GM18526 (cell line): ENCODE measurements around the gene LTC4S.

Experiments
- POLR2A ChIP-seq: IDR thresholded peaks from 3 replicates; pipeline ENCODE4 v1.6.1; 2011; ENCODE audit not compliant: insufficient read length; ENCODE audit errors: extremely low read depth

Gene LTC4S

DNA sequence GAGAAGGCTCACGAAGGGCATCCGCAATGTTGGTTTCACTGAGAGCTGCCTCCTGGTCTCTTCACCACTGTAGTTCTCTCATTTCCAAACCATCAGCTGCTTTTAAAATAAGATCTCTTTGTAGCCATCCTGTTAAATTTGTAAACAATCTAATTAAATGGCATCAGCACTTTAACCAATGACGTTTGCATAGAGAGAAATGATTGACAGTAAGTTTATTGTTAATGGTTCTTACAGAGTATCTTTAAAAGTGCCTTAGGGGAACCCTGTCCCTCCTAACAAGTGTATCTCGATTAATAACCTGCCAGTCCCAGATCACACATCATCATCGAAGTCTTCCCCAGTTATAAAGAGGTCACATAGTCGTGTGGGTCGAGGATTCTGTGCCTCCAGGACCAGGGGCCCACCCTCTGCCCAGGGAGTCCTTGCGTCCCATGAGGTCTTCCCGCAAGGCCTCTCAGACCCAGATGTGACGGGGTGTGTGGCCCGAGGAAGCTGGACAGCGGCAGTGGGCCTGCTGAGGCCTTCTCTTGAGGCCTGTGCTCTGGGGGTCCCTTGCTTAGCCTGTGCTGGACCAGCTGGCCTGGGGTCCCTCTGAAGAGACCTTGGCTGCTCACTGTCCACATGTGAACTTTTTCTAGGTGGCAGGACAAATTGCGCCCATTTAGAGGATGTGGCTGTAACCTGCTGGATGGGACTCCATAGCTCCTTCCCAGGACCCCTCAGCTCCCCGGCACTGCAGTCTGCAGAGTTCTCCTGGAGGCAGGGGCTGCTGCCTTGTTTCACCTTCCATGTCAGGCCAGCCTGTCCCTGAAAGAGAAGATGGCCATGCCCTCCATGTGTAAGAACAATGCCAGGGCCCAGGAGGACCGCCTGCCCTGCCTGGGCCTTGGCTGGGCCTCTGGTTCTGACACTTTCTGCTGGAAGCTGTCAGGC lies 43.6 kb downstream of the LTC4S start:
- TF ChIP-seq POLR2A, result no peak

DNA sequence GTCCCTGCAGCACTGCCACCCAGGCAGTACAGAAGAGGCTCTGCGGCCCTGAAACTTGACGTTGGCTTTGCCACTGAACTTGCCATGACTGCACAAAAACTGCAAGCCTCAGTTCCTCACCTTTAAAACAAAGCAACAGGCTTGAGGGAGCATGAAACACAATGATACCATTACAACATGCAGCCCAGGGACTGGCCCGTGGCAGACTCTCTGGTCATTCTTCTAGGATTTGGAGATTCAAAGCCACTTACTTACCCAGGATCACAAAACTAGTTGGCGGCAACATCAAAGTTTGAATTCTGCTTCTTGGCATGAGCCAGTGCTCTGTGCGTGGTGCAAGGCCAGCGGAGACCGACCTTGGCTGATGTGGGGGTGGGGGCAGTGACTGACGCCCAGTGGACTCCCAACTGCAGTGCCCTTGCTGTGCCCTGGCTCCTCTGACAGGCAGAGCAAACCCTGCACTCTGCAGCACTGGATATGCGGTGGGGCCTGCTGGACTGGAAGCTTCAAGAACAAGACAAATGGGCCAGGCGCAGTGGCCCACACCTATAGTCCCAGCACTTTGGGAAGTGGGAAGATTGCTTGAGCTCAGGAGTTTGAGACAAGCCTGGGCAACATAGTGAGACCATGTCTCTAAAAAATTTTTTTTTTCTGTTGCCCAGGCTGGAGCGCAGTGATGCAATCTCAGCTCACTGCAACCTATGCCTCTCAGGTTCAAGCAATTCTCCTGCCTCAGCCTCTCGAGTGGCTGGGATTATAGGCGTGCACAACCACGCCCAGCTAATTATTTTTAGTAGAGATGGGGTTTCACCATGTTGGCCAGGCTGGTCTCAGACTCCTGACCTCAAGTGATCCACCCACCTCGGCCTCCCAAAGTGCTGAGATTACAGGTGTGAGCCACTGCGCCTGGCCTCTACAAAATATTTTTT lies 45.8 kb downstream of the LTC4S start:
- TF ChIP-seq POLR2A, result no peak

DNA sequence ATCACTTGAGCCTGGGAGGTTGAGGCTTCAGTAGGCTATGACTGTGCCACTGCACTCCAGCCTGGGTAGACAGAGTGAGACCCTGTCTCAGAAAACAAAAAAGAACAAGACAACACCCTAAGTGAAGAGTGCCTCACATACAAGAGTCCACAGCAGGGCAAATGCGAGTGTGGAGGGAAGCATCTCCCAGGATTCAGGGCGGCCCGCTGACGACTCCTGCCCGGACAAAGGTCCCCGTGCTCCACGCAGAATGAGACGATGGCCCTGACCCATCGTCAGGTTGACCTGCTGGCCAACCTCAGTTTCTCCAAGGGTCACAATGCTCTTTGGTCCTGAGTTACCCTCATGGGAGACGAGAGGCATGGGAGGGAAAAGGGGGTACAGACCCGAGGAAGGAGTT lies 46.5 kb downstream of the LTC4S start:
- TF ChIP-seq POLR2A, result no peak

DNA sequence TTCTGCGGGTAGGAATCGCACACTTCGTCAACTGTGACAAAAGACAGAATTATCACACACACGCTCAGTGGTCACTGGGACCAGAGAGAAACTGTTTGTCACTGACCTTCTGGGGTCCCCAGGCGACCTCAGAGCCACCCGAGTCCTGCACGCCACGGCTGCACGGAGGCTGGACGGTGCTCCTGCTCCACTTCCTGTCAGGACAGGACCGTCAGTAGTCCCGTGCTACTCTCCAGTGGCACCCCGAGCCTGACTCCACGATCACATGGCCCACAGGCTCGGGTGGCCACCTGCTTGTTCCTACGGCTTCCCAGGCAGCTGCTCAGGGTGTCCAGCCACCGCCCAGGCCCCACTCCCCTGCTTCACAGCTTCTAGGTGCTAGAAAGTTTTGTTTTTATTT lies 47.0 kb downstream of the LTC4S start:
- TF ChIP-seq POLR2A, result no peak

DNA sequence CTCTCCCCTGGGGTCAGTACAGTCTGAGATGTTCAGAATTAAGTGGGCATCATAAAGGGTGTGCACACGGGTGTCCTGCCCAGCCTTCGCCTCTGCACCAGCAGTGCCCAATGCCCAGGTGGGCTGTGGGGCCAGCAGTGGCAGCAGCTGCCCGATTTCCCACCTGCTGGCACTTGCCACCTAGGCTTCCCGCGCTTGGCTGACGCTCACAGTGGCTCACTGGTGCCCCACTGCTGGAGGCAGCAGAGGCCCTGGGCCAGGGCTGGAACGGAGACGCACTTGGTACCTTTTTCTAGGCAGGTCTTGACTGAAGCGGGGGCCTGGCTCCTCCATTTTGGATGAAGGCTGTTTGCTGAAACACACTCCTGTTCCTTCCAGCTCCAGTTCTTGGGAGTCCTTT lies 47.8 kb downstream of the LTC4S start:
- TF ChIP-seq POLR2A, result no peak
